GM19239 (cell line): Measurements from ENCODE around the gene CFDP1.
"Not testable (repeated sequence)": the region's sequence is repeated elsewhere in the genome, so short reads cannot be mapped to it uniquely, and the experiment has no call there.

Source experiments
- DNase-seq: peaks from one replicate; pipeline ENCODE4 v3.0.0; 2011; ENCODE audit warnings: low spot score; ENCODE audit not compliant: insufficient read length
- FAIRE-seq: peaks from 2 replicates; lab custom pipeline; 2011; peaks lifted over from hg19 to GRCh38; lab: Jason Lieb, UNC

Gene CFDP1

DNA sequence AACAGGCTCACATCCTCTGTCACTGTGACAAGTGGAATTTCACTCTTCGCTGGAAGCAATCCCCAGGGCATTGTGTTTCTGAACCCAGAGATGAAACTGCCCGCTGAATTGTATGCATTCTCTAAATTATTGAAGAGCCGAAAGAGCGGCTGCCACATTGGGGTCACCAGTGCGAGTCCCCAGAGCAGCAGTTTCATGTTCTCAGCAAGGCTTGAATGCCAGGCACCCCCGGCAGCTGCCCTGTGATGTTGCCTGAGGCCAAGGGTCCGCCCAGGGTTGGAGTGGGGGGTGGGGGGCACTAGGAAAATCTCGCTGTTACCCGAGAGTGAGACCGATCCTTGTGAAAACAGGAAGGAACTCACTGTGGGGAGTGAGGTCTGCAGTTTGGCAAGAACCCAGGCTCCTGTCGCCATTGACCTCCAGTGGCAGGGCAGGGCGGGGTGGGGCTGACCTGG is 161.2 kb downstream of the CFDP1 start:
- DNase-seq (no peak), FAIRE-seq (peak; percentile 35)

DNA sequence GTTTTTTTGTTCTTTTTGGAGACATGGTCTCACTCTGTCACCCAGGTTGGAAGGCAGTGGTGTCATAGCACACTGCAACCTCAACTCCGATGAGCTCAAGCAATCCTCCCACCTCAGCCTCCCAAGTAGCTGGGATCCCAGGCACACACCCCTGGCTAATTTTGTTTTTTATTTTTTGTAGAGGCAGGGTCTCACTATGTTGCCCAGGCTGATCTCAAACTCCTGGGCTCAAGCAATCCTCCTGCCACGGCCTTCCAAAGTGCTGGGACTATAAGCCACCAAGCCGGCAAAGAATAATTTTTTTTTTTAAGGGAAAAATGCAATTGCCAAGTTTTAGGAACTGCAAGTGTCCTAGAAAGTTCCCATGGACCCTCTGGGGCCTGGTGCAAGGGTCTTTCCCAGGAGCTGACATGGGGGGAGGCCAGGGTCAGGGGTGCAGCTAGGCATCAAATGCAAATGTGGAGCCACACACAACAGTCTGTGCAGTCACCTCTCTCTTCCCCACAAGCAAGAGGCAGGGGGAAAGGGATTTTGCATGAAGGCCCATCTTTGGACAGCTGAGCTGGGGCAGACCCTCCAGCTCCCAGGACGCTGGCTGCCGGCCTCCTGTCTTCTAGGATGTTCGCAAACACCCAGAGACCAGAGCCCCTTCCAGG is 161.7 kb downstream of the CFDP1 start:
- DNase-seq (no peak), FAIRE-seq (no peak)

DNA sequence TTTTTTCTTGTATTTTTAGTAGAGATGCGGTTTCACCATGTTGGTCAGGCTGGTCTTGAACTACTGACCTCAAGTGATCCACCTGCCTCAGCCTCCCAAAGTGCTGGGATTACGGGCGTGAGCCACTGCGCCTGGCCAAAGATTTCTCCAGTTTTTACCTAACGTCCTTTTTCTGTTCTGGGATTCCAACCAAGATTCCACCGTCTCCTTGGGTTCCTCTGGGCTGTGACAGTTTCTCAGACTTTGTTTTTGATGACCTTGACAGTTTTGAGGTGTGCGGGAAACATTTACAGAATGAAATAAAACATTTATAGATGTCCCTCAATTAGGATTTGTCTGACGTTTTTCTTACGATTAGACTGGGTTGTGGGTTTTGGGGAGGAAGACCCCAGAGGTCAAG is 163.9 kb downstream of the CFDP1 start:
- FAIRE-seq, DNase-seq: not testable (repeated sequence)

DNA sequence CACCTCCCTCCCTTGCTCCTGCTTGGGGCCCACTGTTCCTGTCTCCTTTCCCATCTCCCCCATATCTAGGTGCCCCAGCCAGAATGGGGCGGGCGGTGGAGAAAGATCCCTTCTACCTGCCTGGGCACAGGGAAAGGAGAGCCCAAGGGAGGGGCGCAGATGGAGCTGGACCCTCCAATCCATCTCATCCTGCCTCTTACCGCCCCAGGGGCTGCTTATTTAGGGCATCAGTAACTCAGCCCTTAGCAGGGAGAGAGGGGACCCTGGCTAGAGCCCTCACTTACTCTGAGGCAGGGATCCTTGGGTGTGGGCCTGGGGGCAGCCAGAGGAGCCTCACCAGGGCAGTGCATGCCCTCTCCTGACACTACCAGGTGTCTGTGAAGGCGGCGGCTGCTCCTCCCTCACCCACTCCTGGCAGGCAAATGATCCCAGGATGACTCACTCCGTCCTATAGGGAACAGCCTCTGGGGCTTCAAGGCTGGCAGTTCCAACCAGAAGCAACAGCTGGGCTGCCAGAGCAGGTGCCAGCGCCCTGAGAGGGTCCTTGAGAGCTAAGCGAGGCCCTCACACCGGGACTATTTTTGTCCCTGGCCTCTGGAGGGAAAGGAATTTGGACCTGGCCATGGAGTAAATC is 165.6 kb downstream of the CFDP1 start:
- DNase-seq, result no peak
- FAIRE-seq, result no peak

DNA sequence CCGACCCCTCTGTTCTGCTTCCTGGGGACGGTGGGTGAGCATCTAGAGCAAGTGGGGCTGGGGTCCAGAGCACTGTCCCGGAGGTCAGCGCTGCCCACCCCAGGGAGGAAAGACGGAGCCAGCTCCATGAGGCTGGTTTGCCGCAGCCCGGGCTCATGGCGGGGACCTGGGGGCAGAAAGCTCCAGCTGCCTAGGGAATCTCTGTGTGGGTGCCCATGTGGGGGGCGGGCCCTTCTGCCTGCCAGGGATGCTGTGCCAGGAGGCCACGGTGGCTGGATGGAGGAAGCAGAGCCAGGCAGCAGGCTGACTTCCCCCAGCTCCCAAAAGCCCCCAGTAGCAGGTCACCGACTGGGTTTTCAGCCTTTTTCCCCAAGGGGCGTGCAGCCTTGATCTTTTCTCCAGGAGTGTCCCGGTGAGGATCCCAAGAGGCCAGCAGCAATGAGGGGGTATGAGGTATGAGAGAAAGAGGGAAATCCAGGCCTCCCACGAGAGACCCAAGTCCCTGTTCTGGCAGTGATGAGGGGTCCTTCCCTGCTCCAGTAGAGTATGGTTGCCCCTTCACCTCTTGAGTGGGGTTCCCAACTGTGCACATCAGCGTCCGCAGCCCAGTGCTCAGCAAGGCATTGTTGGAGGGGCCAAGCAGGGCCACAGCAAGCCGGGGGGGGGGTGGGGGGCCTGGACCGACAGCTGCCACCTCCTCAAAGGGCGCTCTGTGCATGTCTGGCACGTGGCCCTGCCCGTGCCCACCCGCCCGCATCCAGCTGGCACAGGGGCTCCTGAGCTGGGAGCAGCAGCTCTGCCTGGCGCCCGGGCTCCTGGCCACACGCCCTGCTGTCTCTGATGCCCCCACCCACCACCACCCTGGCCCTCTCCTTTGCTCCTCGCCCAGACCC is 166.3 kb downstream of the CFDP1 start:
- no peak for DNase-seq
- FAIRE-seq, result no peak

GRCh38 chr16:75265911-75266701 is 167.2 kb downstream of the CFDP1 start:
- FAIRE-seq (peak; percentile 33), DNase-seq (peak; percentile 97)

DNA sequence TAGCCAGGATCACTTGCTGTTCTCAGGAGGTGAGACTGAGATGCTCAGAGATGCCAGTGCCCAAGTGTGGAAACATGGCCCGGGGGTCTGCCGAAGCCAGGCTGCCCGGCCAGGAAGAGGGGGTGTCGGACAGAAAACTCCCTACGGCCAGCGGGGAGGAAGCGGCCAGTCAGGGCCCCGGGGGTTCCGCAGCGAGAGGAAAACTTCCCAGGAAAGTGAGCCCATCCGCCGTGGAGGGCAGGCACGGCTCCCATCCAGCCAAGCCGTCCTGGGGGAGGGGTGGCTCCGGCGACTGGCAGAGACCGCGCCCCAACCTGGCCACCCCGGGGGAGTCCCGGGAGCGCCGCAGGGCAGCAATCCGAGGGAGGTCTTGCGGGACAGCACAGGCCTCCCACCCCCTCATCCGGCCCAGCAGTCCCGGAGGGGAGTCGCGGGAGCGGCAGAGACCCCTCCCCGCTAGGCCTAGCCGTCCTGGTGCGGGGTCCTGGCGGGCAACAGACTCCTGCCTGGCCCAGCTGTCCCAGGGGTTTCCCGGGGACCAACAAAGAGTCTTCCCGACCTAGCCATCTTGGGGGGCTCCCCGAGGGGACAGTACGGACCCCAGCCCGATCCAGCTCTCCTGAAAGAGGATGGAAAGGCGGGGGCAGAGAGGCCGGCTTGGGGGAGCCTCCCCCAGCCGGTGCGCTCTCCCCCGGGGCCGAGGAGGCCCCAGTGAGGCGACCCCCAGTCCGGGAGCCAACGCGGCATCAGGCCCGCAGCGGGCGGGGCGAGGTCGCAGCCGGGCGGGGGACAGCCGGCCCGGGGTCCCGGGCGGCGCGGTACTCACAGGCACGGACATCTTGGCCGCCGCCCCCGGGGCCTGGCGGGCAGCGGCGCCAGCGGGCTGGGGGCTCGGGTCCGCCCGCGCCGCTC is 168.0 kb downstream of the CFDP1 start:
- FAIRE-seq (no peak), DNase-seq (no peak)

DNA sequence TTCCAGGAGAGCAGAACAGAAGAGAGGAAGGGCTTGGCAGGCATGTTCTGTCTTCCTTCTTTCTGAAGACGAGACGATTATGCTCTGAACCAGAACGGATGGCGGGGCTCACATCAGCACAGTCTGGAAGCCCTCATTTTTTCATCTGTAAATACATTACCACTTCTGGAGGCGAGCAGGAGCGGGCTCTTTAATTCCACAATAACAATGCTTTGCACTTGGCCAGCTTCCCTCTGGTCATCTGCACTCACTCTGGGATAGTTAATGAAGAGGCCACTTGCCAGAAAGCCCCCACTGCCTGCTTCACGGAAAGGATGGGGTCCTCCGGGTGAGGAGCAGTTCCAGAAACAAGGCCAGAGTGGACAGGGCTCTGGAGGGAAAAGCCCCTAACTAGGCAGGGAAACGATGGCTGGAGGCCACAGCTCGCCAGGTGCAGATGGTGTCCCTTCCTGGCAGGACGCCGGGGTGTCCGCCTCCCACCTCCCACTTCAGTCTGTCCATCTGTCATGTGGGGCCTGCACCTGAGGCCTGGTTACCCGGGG is 168.8 kb downstream of the CFDP1 start:
- DNase-seq (no peak), FAIRE-seq (no peak)

DNA sequence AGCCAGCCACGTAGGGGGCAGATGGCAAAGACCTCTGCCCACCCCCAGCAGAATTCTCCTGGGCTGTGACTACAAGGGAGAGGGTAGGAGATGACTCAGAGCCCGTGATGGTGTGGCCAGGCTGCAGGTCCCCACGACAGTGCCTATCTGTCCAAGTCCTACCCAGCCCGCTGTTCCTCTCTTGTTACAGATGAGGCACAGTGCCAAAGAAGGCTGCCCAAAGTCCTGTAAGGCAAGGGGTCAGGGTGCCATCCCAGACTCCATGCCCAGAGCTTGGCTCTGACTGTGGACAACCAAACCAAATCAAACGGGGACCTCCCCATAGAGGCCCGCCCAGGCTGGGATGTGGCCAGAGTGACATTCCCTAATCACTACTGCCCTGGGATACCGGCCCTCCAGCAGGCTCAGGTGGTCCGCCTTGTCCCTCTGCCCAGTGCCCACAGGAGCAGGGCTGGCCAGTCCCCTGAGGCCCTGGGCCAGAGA is 169.3 kb downstream of the CFDP1 start:
- FAIRE-seq, result no peak

DNA sequence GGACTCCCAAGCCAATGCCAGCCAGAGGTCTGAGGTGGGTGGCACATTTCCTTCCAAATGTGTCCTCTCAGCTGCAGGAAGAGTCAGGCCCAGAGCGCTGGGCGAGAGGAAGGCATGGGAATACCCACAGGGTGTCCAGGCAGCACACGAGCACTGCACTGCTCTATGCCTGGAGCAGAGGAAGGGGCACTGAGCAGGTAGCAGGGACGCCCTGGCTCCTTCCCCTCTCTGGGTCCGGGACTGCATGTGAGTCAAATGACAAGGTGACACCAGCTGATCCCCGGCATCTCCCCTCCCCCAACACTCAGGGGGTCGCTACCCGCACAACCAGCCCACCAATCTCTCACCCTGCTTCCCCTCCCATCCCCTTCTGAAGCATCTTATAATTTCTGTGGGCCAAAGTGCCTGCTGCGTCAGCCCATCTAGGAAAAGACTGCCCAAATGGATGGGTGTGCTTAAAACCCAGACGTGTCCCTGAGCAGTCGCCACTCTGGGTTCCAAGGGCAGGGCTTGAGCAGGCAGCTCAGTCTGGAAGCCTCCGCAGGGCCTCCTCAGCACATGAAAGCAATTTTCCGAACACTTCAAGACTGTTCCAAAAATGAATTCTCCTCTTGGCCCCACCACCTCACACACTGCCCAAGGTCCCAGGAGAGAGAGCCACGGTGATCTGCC is 169.9 kb downstream of the CFDP1 start:
- FAIRE-seq (no peak), DNase-seq (no peak)

More for the DNA sequence above, 169.3 kb downstream of the CFDP1 start:
- DNase-seq, result no peak

DNA sequence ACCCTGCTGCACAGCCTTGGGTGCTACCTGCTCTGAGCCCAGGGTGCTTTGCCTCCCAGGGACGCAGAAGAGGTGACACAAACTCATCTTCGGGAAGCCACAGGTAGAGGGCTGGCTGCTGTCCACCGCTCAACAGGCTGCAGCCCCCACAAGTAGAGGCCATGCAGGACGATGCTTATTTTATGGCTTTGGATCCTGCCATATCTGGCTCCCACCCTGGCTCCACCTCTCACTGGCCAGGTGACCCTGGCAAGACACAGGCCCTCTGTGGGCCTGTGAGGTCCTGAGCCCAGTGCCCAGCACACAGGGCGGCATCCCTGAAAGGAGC is 170.5 kb downstream of the CFDP1 start:
- DNase-seq, result no peak
- FAIRE-seq, result no peak

- no peak for DNase-seq
- FAIRE-seq, result no peak
Observed at GRCh38 chr16:75262104-75262799, 171.1 kb downstream of the CFDP1 start.

DNA sequence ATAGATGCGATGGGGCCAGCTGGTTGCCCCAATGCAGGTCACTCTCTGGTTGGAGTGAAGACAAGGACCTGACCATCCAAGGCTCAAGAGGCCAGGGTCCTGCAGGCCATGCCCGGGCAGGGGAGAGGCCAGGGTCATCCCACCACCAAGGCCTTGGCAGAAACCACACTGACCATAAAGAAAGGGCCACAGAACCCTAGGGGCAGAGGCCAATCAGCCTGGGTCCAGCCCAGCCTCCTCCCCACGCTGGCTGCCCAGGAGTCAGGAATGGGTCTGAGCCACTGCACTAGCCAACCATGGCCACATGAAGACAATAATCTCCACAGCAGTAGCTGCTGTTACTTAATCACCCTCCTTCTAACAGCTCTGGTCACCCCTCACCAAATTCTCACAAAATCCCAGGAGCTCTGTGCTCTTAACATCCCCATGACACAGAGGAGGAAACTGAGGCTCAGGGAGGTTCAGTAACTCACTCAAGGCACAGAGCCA is 171.7 kb downstream of the CFDP1 start:
- FAIRE-seq (no peak), DNase-seq (no peak)

GRCh38 chr16:75260851-75261589 is 172.3 kb downstream of the CFDP1 start:
- FAIRE-seq, result no peak
- no peak for DNase-seq

DNA sequence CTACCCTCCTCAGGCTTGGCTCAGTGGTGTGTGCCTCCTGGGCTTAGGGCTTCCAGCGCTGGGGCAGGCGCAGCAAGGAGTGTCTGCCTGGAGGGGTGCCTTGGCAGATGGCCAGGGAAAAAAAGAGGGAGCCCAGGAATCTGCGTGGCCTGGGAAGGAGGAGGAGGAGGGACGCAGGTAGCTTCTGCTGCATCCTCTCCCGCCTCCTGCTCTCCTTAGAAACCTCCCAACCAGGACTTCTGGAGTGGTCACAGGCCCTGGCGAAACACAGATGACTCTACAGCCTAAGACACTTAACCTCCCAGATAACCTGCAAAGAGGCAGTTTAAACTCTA is 174.5 kb downstream of the CFDP1 start:
- DNase-seq (no peak), FAIRE-seq (no peak)

GRCh38 chr16:75257886-75258806 is 175.2 kb downstream of the CFDP1 start:
- no peak for DNase-seq
- no peak for FAIRE-seq
